HepG2 (cell line): ENCODE data around the gene TUBA4A. TPM values are rescaled to one million over a fixed set of nuclear protein-coding genes. Genes with fewer than 3 reads are reported as not detected.

ENCODE experiments used
- ATAC-seq: fragments of 200-7000 bp; cut with Tn5 transposase; 3 replicates; pipeline ENCODE4 v1.9.1; 2020; ENCODE audit warnings: mild to moderate bottlenecking, moderate library complexity
- BruUV-seq: library from RNA; stranded (reverse); fragments of 400-500 nt; replicated peaks from 2 replicates; lab custom pipeline; 2021; lab: Mats Ljungman, UMichigan
- CTCF ChIA-PET: fragments of 300-600 bp; formaldehyde crosslinking; extraction: SDS; loops from one replicate; lab custom pipeline; 2021; ENCODE audit warnings: low total read pairs, inconsistent platforms, low intra/inter-chr PET ratio; lab: Yijun Ruan, JAX
- POLR2A ChIA-PET: fragments of 350-600 bp; sonication (Branson Sonifier 250); formaldehyde crosslinking; loops from one replicate; lab custom pipeline; 2020; ENCODE audit warnings: antibody characterized with exemption, inconsistent platforms; lab: Yijun Ruan, JAX
- DNase-seq: peaks from one replicate; pipeline ENCODE4 v3.0.0-alpha.2; 2015; ENCODE audit warnings: low spot score
- FAIRE-seq: peaks from 3 replicates; lab custom pipeline; 2011; peaks lifted over from hg19 to GRCh38; lab: Jason Lieb, UNC
- H2AFZ ChIP-seq: one replicate; pipeline ENCODE4 v1.6.1; 2011; ENCODE audit warnings: low read length, inconsistent platforms
- H3K27ac ChIP-seq: fragments of 300-600 bp; 3 replicates; pipeline ENCODE4 v1.8.0; 2011; ENCODE audit warnings: mixed run types, mild to moderate bottlenecking, mixed read lengths, low read length, inconsistent platforms; ENCODE audit not compliant: insufficient read depth; ENCODE audit errors: extremely low read length
- H3K27me3 ChIP-seq, 2 experiments: fragments of 200-600 bp in 1 of 2; 2 replicates in 1 of 2; 3 replicates in 1 of 2; pipeline versions ENCODE4 v1.6.0 to v1.8.0; 2011; ENCODE audit warnings: low read length in 2 of 2, mild to moderate bottlenecking in 2 of 2, moderate library complexity in 2 of 2, inconsistent platforms in 1 of 2; ENCODE audit not compliant: insufficient read depth in 2 of 2, control insufficient read depth in 1 of 2
- H3K36me3 ChIP-seq, 2 experiments: fragments of 200-600 bp in 1 of 2; replicated peaks in 1 of 2; 2 replicates in 1 of 2; 3 replicates in 1 of 2; pipeline versions ENCODE4 v1.5.1 to v1.8.0; 2011; ENCODE audit warnings: low read length in 2 of 2, inconsistent platforms in 1 of 2; ENCODE audit not compliant: insufficient read depth in 2 of 2, control insufficient read depth in 1 of 2
- H3K4me1 ChIP-seq: 2 replicates; pipeline ENCODE4 v1.5.1; 2012; ENCODE audit warnings: low read length, inconsistent platforms; ENCODE audit not compliant: insufficient read depth
- H3K4me2 ChIP-seq: 2 replicates; pipeline ENCODE4 v1.6.0; 2011; ENCODE audit warnings: low read depth, low read length, inconsistent platforms
- H3K4me3 ChIP-seq, 3 experiments: fragments of 200-600 bp in 1 of 3; sonication (generic), shearing (Covaris generic) in 1 of 3; replicated peaks in 1 of 3; 2 replicates each; pipeline ENCODE4 v1.5.1; 2011 to 2016; ENCODE audit warnings: low read length in 3 of 3, inconsistent platforms in 2 of 3, low read depth in 2 of 3, mild to moderate bottlenecking in 2 of 3, control low read depth in 1 of 3, mixed read lengths in 1 of 3; ENCODE audit not compliant: insufficient read depth in 1 of 3
- H3K79me2 ChIP-seq: one replicate; pipeline ENCODE4 v1.6.1; 2011; ENCODE audit warnings: low read length, inconsistent platforms; ENCODE audit not compliant: insufficient read depth
- H3K9ac ChIP-seq: 2 replicates; pipeline ENCODE4 v1.6.0; 2011; ENCODE audit warnings: mild to moderate bottlenecking, low read depth, low read length, inconsistent platforms; ENCODE audit not compliant: insufficient read depth
- H3K9me3 ChIP-seq: 2 replicates; pipeline ENCODE4 v1.5.1; 2012; ENCODE audit warnings: mild to moderate bottlenecking, low read length
- H4K20me1 ChIP-seq: 2 replicates; pipeline ENCODE4 v1.6.0; 2011; ENCODE audit warnings: inconsistent platforms, mild to moderate bottlenecking, low read length, moderate library complexity; ENCODE audit not compliant: insufficient read depth
- ELF3 ChIP-seq: IDR thresholded peaks from 2 replicates; pipeline ENCODE4 v1.6.1; 2016; ENCODE audit warnings: missing genetic modification reagents, missing compliant biosample characterization
- ELF4 ChIP-seq: sonication (generic); formaldehyde crosslinking; IDR thresholded peaks from 2 replicates; pipeline ENCODE4 v1.5.0; 2020; ENCODE audit warnings: missing genetic modification reagents, mild to moderate bottlenecking, moderate library complexity, borderline replicate concordance
- HNF4A ChIP-seq: sonication (generic); formaldehyde crosslinking; IDR thresholded peaks from 2 replicates; pipeline ENCODE4 v1.4.0; 2020; ENCODE audit warnings: missing genetic modification reagents
- KLF16 ChIP-seq, 2 experiments: sonication (generic) in 1 of 2; formaldehyde crosslinking in 1 of 2; IDR thresholded peaks; 2 replicates each; pipeline versions ENCODE4 v1.6.1 to v1.8.0; 2016 to 2023; ENCODE audit warnings: missing genetic modification reagents in 2 of 2, missing compliant biosample characterization in 1 of 2
- MAZ ChIP-seq, 2 experiments: sonication (generic) in 1 of 2; formaldehyde crosslinking in 1 of 2; IDR thresholded peaks; 2 replicates each; pipeline versions ENCODE4 v1.5.0 to v1.6.1; 2012 to 2020; ENCODE audit warnings: low read depth in 2 of 2, mild to moderate bottlenecking in 2 of 2, borderline replicate concordance in 1 of 2, improper control_type of control experiment in 1 of 2, low read length in 1 of 2, missing genetic modification reagents in 1 of 2, moderate library complexity in 1 of 2
- NFE2L1 ChIP-seq: sonication (generic); formaldehyde crosslinking; IDR thresholded peaks from 2 replicates; pipeline ENCODE4 v1.4.0; 2020; ENCODE audit warnings: missing genetic modification reagents, mild to moderate bottlenecking, borderline replicate concordance
- SP4 ChIP-seq: sonication (generic); formaldehyde crosslinking; IDR thresholded peaks from 2 replicates; pipeline ENCODE4 v1.8.1; 2023; ENCODE audit warnings: mild to moderate bottlenecking, missing genetic modification reagents
- YEATS2 ChIP-seq: sonication (generic); formaldehyde crosslinking; IDR thresholded peaks from 2 replicates; pipeline ENCODE4 v1.4.0; 2020; ENCODE audit warnings: missing genetic modification reagents, borderline replicate concordance
- ZNF34 ChIP-seq: sonication (generic); formaldehyde crosslinking; IDR thresholded peaks from 2 replicates; pipeline ENCODE4 v1.4.0; 2020; ENCODE audit warnings: mild to moderate bottlenecking, missing genetic modification reagents, borderline replicate concordance
- ZNF501 ChIP-seq: sonication (generic); formaldehyde crosslinking; IDR thresholded peaks from 2 replicates; pipeline ENCODE4 v1.5.1; 2020; ENCODE audit warnings: mild to moderate bottlenecking, moderate library complexity, missing genetic modification reagents
- ZNF747 ChIP-seq: sonication (generic); formaldehyde crosslinking; IDR thresholded peaks from 2 replicates; pipeline ENCODE4 v1.8.1; 2023; ENCODE audit warnings: missing genetic modification reagents, mild to moderate bottlenecking, borderline replicate concordance
- ZSCAN21 ChIP-seq: sonication (generic); formaldehyde crosslinking; IDR thresholded peaks from 2 replicates; pipeline ENCODE4 v1.8.0; 2022; ENCODE audit warnings: mild to moderate bottlenecking, missing genetic modification reagents, moderate library complexity, borderline replicate concordance
- WGBS: methylation state at CpG from one replicate; pipeline ENCODE4 v1.1.6; 2017; ENCODE audit warnings: low lambda C conversion rate; 5-methylcytosine and 5-hydroxymethylcytosine counted together
- in situ Hi-C: cut with HindIII; loops from 2 replicates; pipeline ENCODE4 v1.10.0; 2017; ENCODE audit warnings: low pct_unique_long_range_greater_than_20kb; ENCODE audit not compliant: extremely low pct_ligation_motif_present
- intact Hi-C: fragments of 100-400 bp; cut with micrococcal nuclease; formaldehyde crosslinking; loops from one replicate; pipeline ENCODE4 v1.10.0; 2022; ENCODE audit not compliant: unreplicated experiment
- polyA plus RNA-seq, 8 experiments: library from polyadenylated mRNA; depleted of rRNA in 3 of 8; stranded (reverse) in 7 of 8; unstranded in 1 of 8; fragments of >200 nt; fragmentation: Illumina TruSeq in 4 of 8; extraction: Trizol in 4 of 8; gene quantifications; 2 replicates each; pipeline versions ENCODE4 v1.2.1 to v1.2.3, GENCODE V29; 2011 to 2016; ENCODE audit warnings: low read depth in 4 of 8, missing spikeins in 1 of 8, mixed read lengths in 1 of 8; ENCODE audit not compliant: insufficient read depth in 1 of 8
- total RNA-seq, 5 experiments: library from RNA; depleted of rRNA; stranded (reverse); fragments of >200 nt; fragmentation: Illumina TruSeq; extraction: Trizol; gene quantifications; 2 replicates each; pipeline ENCODE4 v1.2.3, GENCODE V29; 2016; ENCODE audit warnings: low read depth in 1 of 5
- TF ChIP-seq, protein P1 (sequence below): IDR thresholded peaks from 2 replicates; pipeline ENCODE4 v1.6.1; 2016; ENCODE audit warnings: control low read depth
- TF ChIP-seq, protein P2 (sequence below): sonication (generic); IDR thresholded peaks from 2 replicates; pipeline ENCODE4 v1.6.1; 2016; ENCODE audit warnings: low read depth, borderline replicate concordance
- TF ChIP-seq, protein P3 (sequence below): sonication (generic); formaldehyde crosslinking; IDR thresholded peaks from 2 replicates; pipeline ENCODE4 v1.4.0; 2020; ENCODE audit warnings: mild to moderate bottlenecking, missing genetic modification reagents

The TUBA4A gene
- total and polyA plus RNA-seq, 2 of the 13 experiments (the other 11 are each of a cell fraction or from before 2014, with no cell fraction given): 1.3 to 12.7 TPM

DNA sequence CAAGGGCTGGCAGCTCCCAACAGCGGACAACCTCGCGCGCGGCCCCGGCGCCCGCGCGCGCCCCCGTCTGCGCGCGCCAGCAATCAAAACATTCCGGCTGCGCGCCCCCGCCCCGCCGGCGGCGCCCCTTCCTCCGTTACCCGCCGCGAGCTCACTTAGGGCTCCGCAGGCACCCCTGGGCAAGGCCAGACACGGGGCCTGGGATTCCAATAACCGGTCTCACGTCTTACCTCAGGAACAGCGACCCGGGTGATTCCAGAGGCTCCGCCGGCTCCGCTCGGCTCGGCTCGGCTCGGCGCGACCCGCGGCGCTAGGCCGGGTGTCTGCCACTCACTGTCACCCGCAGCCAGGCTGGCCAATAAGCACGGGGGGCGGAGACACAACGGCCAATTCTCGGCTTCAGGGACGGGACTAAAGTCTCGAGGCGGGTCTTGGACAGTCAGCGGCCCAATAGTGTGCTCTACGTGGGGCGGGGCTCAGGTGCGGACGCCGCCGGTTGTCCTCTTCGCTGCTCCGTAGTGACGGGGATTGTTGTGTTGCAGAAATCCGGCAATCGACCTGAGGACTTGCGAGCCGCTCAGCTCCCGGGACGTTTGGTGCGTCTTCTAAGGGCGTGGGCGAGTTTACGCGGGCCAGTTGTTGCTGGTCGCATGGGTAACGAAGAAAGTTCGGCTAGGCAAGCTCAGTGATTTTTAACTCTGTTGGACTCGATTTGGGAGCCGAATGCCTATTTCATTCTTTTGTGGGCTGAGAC is 24.2 kb downstream of the TUBA4A start, which contains the start of the genes ANKZF1 and ATG9A:
ANKZF1 (plus strand) TSS at position 502 of the 754 bp plus-strand sequence. CDS start 452 bp downstream, outside the sequence.
ATG9A (minus strand) TSS at position 332 of the 754 bp plus-strand sequence. CDS start 1,612 bp downstream, outside the sequence.
- POLR2A ChIA-PET: interaction anchor here (1.0 to 6.6 kb wide), 18 partner anchors 10 to 158 kb away, joined by 3 to 80 read pairs (median 8); partner anchors contain the start of genes ABCB6, CNPPD1, DNAJB2 and DNPEP
- DNase-seq (peak; percentile 99), ATAC-seq (peak; percentile 94), FAIRE-seq (peak; percentile 96)
- Histone ChIP-seq H3K36me3 (peaks cover 31 to 55% of the 10 kb centered on the region in 2 experiments), H3K9ac (peak within 1 kb of the TSS; percentile 91), H3K79me2 (peaks cover 51% of the 10 kb centered on the region), H3K4me1 (peaks cover 39% of the 10 kb centered on the region), H3K27me3 (no peaks in the 10 kb centered on the region; a peak in 1 of 5 replicates), H3K27ac (peak within 1 kb of the TSS; percentile 81), H2AFZ (no peak within 1 kb of the TSS), H3K4me2 (peak within 1 kb of the TSS; percentile 91), H3K4me3 (peak within 1 kb of the TSS; percentile 91 to 93 (median 93)), H4K20me1 (no peaks in the 10 kb centered on the region), H3K9me3 (no peaks in the 10 kb centered on the region)
- CTCF ChIA-PET: interaction anchor here (1.2 to 2.3 kb wide), 2 partner anchors 65 to 70 kb away, joined by 3 to 15 read pairs; no protein-coding TSS in a partner anchor
- BruUV-seq: no TSS peak
- intact Hi-C loops (loop anchor here (1.0 kb wide), 5 partner anchors 11 to 66 kb away; partner anchors contain the start of genes ABCB6, GLB1L, STK16 and ZFAND2B), in situ Hi-C loops (no loop called here)
- under 1% methylated on average over 49 of the region's 80 CpGs for WGBS
- TF ChIP-seq ELF3 (CRISPR knock-in tag) (peak; percentile 75), KLF16 (CRISPR knock-in tag; IDR thresholded peaks at IDR 0.05) (peak in 1 of 2 experiments; percentile 88; a peak in 1 of 4 replicates), ZSCAN21 (CRISPR knock-in tag) (no peak), YEATS2 (CRISPR knock-in tag) (peak; percentile 90; the same call in 1 of the 2 replicates), SP4 (peak; percentile 100), ZNF747 (CRISPR knock-in tag) (peak; percentile 68; the same call in 1 of the 2 replicates), HNF4A (no peak; the same call in 1 of the 2 replicates), ZNF501 (CRISPR knock-in tag) (peak; percentile 70), NFE2L1 (CRISPR knock-in tag) (no peak; the same call in 1 of the 2 replicates), ELF4 (CRISPR knock-in tag) (0 out of 2 replicates have a peak, but pooled peaks have one; percentile 34), MAZ (IDR thresholded peaks at IDR 0.05; ENCODE audit: borderline replicate concordance, low read depth, low read length) (peak; percentile 41; the same call in 1 of the 2 replicates), MAZ (CRISPR knock-in tag; IDR thresholded peaks at IDR 0.05; ENCODE audit: low read depth) (peak; percentile 80), ZNF34 (CRISPR knock-in tag) (peak; percentile 31)
- TF ChIP-seq, protein P1, sequence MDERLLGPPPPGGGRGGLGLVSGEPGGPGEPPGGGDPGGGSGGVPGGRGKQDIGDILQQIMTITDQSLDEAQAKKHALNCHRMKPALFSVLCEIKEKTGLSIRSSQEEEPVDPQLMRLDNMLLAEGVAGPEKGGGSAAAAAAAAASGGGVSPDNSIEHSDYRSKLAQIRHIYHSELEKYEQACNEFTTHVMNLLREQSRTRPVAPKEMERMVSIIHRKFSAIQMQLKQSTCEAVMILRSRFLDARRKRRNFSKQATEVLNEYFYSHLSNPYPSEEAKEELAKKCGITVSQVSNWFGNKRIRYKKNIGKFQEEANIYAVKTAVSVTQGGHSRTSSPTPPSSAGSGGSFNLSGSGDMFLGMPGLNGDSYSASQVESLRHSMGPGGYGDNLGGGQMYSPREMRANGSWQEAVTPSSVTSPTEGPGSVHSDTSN (CRISPR knock-in tag): peak; percentile 100
- TF ChIP-seq, protein P2, sequence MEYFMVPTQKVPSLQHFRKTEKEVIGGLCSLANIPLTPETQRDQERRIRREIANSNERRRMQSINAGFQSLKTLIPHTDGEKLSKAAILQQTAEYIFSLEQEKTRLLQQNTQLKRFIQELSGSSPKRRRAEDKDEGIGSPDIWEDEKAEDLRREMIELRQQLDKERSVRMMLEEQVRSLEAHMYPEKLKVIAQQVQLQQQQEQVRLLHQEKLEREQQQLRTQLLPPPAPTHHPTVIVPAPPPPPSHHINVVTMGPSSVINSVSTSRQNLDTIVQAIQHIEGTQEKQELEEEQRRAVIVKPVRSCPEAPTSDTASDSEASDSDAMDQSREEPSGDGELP: no peak
- TF ChIP-seq, protein P3, sequence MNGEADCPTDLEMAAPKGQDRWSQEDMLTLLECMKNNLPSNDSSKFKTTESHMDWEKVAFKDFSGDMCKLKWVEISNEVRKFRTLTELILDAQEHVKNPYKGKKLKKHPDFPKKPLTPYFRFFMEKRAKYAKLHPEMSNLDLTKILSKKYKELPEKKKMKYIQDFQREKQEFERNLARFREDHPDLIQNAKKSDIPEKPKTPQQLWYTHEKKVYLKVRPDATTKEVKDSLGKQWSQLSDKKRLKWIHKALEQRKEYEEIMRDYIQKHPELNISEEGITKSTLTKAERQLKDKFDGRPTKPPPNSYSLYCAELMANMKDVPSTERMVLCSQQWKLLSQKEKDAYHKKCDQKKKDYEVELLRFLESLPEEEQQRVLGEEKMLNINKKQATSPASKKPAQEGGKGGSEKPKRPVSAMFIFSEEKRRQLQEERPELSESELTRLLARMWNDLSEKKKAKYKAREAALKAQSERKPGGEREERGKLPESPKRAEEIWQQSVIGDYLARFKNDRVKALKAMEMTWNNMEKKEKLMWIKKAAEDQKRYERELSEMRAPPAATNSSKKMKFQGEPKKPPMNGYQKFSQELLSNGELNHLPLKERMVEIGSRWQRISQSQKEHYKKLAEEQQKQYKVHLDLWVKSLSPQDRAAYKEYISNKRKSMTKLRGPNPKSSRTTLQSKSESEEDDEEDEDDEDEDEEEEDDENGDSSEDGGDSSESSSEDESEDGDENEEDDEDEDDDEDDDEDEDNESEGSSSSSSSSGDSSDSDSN (CRISPR knock-in tag): peak; percentile 33
